Transverse colon (tissue), 4 donors: ENCODE measurements around the gene GOLGA1. TPM values are rescaled to one million over a fixed set of nuclear protein-coding genes. Genes with fewer than 3 reads are reported as not detected.

Experiments
- DNase-seq: peaks from one replicate; pipeline ENCODE4 v3.0.0-alpha.2; 2019
- H3K27ac ChIP-seq, 4 donors: fragments of 200-600 bp; sonication (generic); 2 replicates each; pipeline ENCODE4 v1.5.1; 2016 to 2018; ENCODE audit warnings: inconsistent platforms in 4 of 4
- H3K27me3 ChIP-seq: fragments of 200-600 bp; sonication (generic); 2 replicates; pipeline ENCODE4 v1.5.1; 2017; ENCODE audit warnings: inconsistent platforms
- H3K36me3 ChIP-seq, 4 donors: fragments of 200-600 bp; sonication (generic); 2 replicates each; pipeline ENCODE4 v1.5.1; 2017 to 2019; ENCODE audit warnings: inconsistent platforms in 4 of 4
- H3K4me1 ChIP-seq, 4 donors: fragments of 200-600 bp; sonication (generic); 2 replicates each; pipeline ENCODE4 v1.5.1; 2017 to 2020; ENCODE audit warnings: inconsistent platforms in 4 of 4
- H3K4me3 ChIP-seq, 4 donors: fragments of 200-600 bp; sonication (generic); 1 replicate in 1 of 4; 2 replicates in 3 of 4; pipeline versions ENCODE4 v1.5.1 to v1.6.1; 2017 to 2019; ENCODE audit warnings: inconsistent platforms in 4 of 4
- H3K9me3 ChIP-seq, 2 donors: fragments of 200-600 bp; sonication (generic); 2 replicates each; pipeline ENCODE4 v1.5.1; 2017 to 2019; ENCODE audit warnings: inconsistent platforms in 2 of 2
- EP300 ChIP-seq: sonication (generic); formaldehyde crosslinking; IDR thresholded peaks from one replicate; pipeline ENCODE4 v1.6.1; 2017; ENCODE audit warnings: antibody characterized with exemption, low read depth
- POLR2A ChIP-seq: fragments of 450-650 bp; IDR thresholded peaks from one replicate; pipeline ENCODE4 v1.6.1; 2016; ENCODE audit warnings: antibody characterized with exemption, mild to moderate bottlenecking, moderate library complexity
- POLR2AphosphoS5 ChIP-seq, 3 donors: sonication (generic); formaldehyde crosslinking; IDR thresholded peaks; one replicate each; pipeline ENCODE4 v1.6.1; 2016; ENCODE audit warnings: antibody characterized with exemption in 3 of 3
- WGBS, 2 donors: methylation state at CpG; one replicate each; pipeline ENCODE4 v1.1.5; 2018; ENCODE audit warnings: low coverage in 1 of 2; 5-methylcytosine and 5-hydroxymethylcytosine counted together
- in situ Hi-C, 4 donors: fragments of 200-750 bp; cut with MboI; loops; one replicate each; pipeline versions ENCODE4 v1.15.0 to v1.15.1; 2017; ENCODE audit warnings: low sequenced_read_pairs in 3 of 4, low pct_ligation_motif_present in 1 of 4, low pct_unique_long_range_greater_than_20kb in 1 of 4
- intact Hi-C: fragments of 100-400 bp; cut with DNase I; formaldehyde crosslinking; loops from one replicate; pipeline ENCODE4 v1.15.1; 2023; ENCODE audit warnings: low total_unique reads
- total RNA-seq, 4 donors: library from RNA; depleted of rRNA; stranded (reverse); fragments of >200 nt; gene quantifications; one replicate each; pipeline ENCODE4 v1.1.0, GENCODE V29; 2016
- TF ChIP-seq, protein P1 (sequence below), 5 experiments: fragments of 200-600 bp in 3 of 5; fragments of 450-650 bp in 2 of 5; sonication (generic) in 3 of 5; IDR thresholded peaks; 1 replicate in 2 of 5; 2 replicates in 3 of 5; pipeline ENCODE4 v1.5.1; 2016 to 2017; ENCODE audit warnings: antibody characterized with exemption in 5 of 5, inconsistent platforms in 3 of 5, mild to moderate bottlenecking in 2 of 5, moderate library complexity in 1 of 5

The GOLGA1 gene, protein sequence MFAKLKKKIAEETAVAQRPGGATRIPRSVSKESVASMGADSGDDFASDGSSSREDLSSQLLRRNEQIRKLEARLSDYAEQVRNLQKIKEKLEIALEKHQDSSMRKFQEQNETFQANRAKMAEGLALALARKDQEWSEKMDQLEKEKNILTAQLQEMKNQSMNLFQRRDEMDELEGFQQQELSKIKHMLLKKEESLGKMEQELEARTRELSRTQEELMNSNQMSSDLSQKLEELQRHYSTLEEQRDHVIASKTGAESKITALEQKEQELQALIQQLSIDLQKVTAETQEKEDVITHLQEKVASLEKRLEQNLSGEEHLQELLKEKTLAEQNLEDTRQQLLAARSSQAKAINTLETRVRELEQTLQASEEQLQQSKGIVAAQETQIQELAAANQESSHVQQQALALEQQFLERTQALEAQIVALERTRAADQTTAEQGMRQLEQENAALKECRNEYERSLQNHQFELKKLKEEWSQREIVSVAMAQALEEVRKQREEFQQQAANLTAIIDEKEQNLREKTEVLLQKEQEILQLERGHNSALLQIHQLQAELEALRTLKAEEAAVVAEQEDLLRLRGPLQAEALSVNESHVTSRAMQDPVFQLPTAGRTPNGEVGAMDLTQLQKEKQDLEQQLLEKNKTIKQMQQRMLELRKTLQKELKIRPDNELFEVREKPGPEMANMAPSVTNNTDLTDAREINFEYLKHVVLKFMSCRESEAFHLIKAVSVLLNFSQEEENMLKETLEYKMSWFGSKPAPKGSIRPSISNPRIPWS
- 100 to 1,000 TPM in 1 of 4 donors, 10 to 100 TPM in 3; 24.3 to 144 (median 30.1) TPM for total RNA-seq

DNA sequence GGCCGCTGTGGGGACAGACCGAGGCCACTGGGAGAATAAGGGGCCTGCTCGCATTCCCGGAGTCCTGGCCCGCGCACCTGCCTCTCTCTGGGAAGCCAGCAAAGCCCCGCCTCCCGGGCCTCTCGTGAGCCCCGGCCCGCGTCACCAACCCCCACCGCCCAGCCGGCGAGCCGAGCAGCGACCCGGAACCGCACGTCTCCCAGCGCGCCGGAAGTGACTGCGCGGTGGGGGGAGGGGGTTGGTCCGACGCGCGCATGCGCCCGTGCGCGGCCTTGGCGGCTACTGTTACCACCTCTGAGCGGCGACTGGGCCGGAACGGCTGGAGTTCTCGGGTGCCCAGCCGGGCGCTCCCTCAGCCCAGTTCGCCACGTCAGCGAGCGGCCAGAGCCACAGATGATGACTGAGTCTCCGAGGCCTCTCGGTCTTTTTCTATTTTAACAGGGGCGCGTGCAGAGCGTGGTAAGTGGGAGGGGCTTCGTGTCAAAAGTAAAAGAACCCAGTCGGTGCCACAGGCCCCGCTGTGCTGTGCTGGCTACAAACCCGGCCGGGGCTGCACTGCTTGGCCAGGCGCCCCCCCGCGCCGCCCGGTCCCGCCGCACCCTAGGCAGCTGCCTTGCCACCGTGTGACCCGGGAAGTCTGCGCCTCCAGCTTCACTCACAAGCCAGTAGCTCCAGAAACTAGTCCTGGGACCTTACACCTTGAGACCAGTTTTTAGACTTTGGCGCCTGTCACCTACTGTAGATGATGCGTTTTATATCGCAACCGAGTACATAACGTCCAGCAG is at the start of gene GOLGA1:
GOLGA1 (minus strand) TSS at position 190 of the 785 bp plus-strand sequence. CDS start 2,372 bp downstream, outside the sequence.
- Histone ChIP-seq H3K27me3 (no peaks in the 10 kb centered on the region), H3K36me3 (peaks cover 0 to 10% (median 2%) of the 10 kb centered on the region in 4 donors), H3K9me3 (no peaks in the 10 kb centered on the region), H3K4me1 (peaks cover 0 to 19% (median 9%) of the 10 kb centered on the region in 4 donors), H3K4me3 (peak within 1 kb of the TSS; percentile 59 to 87 (median 66)), H3K27ac (peak within 1 kb of the TSS; percentile 92 to 98 (median 95))
- in situ Hi-C loops, result loop anchor here in 2 of 4 donors (25.0 kb wide), 1 partner anchor 196 kb away; the partner anchor contains the start of gene SCAI (in 2 of the 2)
- TF ChIP-seq, protein P1, sequence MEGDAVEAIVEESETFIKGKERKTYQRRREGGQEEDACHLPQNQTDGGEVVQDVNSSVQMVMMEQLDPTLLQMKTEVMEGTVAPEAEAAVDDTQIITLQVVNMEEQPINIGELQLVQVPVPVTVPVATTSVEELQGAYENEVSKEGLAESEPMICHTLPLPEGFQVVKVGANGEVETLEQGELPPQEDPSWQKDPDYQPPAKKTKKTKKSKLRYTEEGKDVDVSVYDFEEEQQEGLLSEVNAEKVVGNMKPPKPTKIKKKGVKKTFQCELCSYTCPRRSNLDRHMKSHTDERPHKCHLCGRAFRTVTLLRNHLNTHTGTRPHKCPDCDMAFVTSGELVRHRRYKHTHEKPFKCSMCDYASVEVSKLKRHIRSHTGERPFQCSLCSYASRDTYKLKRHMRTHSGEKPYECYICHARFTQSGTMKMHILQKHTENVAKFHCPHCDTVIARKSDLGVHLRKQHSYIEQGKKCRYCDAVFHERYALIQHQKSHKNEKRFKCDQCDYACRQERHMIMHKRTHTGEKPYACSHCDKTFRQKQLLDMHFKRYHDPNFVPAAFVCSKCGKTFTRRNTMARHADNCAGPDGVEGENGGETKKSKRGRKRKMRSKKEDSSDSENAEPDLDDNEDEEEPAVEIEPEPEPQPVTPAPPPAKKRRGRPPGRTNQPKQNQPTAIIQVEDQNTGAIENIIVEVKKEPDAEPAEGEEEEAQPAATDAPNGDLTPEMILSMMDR (IDR thresholded peaks at IDR 0.05), result no peak
- TF ChIP-seq EP300 (no peak), POLR2A (peak; percentile 95), POLR2AphosphoS5 (IDR thresholded peaks at IDR 0.05) (peak; percentile 92 to 96 (median 94))
- DNase-seq, result peak; percentile 98
- WGBS, 2 donors, result 1% methylated on average over 58 of the region's 70 CpGs; no CpG with 5 or more reads in 1 of the 2 donors
- intact Hi-C loops, result loop anchor here (1.0 kb wide), 1 partner anchor 249 kb away; no protein-coding TSS in a partner anchor

DNA sequence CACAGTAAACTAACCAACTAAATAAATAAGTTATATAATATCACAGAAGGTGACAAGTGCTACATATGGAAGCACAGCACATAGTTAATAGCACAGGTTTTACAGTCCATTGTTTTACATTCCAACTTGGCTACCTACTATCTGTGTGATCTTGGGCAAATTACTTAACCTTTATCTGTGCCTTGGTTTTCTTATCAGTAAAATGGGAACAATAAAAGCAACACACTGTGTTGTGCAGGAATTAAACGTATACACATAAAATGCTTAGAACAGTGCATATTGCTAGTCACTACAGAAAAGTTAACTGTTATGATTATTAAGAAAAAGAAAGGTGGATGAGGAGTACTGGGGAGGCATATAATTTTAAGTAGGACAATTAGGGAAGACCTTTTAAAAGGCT is 42.8 kb upstream of the GOLGA1 start:
- H3K36me3 ChIP-seq, result no peaks in the 10 kb centered on the region
- no peak for DNase-seq
- in situ Hi-C loops (no loop called here), intact Hi-C loops (no loop called here)
- H3K27ac ChIP-seq, result no peak overlapping the region
- H3K4me1 ChIP-seq, result no peaks in the 10 kb centered on the region
- 82 to 93% methylated on average over 1 of the region's 1 CpG for WGBS, 2 donors
- no peak overlapping the region for H3K4me3 ChIP-seq
- no peaks in the 10 kb centered on the region for H3K9me3 ChIP-seq
- no peaks in the 10 kb centered on the region for H3K27me3 ChIP-seq
- TF ChIP-seq POLR2AphosphoS5 (IDR thresholded peaks at IDR 0.05), result no peak
- TF ChIP-seq, protein P1 (IDR thresholded peaks at IDR 0.05), result no peak
- no peak for TF ChIP-seq POLR2A
- no peak for TF ChIP-seq EP300

DNA sequence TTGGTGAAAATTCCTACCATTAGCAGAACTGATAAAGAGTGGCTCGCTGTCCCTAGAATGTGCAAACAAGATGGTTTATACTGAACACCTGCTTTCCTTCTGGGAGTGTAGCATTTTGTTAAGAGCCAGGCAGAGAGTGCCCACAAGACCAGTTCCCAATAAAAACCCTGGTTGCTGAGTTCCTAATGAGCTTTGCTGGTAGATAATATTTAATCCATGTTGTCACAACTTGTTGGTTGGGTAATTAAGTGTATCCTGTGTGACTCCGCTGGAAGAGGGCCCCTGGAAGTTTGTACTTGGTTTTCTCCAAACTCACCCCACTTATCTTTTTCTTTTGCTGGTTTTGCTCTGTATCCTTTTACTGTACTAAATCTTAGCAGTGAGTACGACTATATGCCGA is 39.5 kb upstream of the GOLGA1 start:
- intact Hi-C loops, result no loop called here
- no peak overlapping the region for H3K4me3 ChIP-seq
- no peaks in the 10 kb centered on the region for H3K9me3 ChIP-seq
- TF ChIP-seq EP300 (no peak), POLR2AphosphoS5 (IDR thresholded peaks at IDR 0.05) (no peak), POLR2A (no peak)
- TF ChIP-seq, protein P1 (IDR thresholded peaks at IDR 0.05), result no peak
- no peaks in the 10 kb centered on the region for H3K4me1 ChIP-seq
- in situ Hi-C loops, result no loop called here
- DNase-seq, result no peak
- H3K27me3 ChIP-seq, result no peaks in the 10 kb centered on the region
- H3K36me3 ChIP-seq, result no peaks in the 10 kb centered on the region
- WGBS, 2 donors, result 90 to 96% methylated on average over 3 to 4 of the region's 4 CpGs
- H3K27ac ChIP-seq, result no peak overlapping the region
